T-helper 1 cell (primary cell): ENCODE results near the gene ITIH1.

Experiments used
- DNase-seq, 5 donors: peaks; one replicate each; pipeline ENCODE4 v3.0.0-alpha.2; 2012 to 2020

Gene ITIH1

DNA sequence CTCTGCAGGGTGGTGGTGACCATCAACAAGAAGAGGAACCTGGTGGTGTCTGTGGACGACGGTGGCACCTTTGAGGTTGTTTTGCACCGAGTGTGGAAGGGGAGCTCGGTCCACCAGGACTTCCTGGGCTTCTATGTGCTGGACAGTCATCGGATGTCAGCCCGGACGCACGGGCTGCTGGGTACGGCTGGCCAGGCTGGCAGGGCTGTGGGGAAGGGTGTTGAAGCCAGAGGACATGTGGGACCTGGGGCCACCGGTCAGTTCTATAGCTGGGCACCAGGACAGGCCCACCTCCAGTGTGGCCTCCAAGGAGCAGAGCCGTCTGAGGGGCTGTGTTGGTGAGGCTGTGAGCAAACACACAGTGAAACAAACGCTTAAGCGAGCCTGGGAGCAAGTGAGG, 13.3 kb downstream of the ITIH1 start:
- DNase-seq: no peak

DNA sequence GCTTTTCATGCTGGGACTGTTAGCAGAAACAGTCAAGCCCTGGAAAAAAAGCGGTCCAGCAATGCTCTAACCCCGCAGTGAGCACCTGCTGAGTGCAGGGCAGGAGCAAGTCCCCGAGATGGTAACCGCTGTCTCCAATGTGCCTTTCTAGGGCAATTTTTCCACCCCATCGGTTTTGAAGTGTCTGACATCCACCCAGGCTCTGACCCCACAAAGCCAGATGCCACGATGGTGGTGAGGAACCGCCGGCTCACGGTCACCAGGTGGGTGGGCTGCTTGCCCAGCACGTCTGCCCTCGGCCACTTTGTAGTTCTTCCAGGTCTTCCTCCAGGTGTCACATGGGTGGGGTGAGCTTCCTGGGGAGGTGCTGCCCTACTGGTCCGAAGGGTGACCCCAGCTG, 14.0 kb downstream of the ITIH1 start:
- DNase-seq: no peak

DNA sequence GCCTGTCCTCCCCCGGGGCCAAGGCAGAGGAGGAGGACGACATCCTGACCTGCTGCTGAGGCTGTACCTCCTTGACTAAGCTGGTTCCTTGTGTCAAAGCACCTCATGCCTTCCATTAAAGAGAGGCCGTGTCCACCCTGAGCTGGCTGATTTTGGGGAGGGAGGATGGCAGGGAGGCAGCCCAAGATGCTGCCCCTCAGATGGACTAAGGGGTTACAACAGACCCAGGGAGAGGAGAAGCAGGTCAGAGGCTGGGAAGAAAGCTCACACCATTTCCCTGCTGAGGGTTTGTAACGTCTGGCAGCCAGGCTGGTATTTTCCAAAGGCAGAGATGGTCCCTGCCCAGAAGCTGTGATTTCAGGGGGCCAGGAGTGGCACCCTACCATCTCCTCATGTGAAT, 14.5 kb downstream of the ITIH1 start:
- DNase-seq: no peak

DNA sequence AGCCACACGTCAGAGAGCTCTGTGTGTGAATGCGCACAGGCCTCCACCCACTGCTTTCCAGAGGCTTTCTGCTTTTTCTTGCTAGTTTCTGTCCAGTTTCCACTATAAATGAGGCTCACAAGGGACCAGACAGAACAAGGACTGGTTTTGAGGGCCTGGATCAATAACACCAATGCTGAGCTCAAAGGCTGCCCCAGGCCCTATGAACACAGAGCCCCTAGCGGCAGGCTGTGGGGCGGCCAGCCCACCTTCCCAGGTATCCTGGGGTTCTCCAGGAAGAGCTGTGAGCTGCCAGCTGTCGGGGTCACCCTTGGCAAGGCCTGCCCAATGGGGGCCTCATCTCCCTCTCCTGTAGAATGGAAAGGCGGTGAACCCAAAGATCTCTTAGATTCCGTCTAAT, 15.0 kb downstream of the ITIH1 start:
- DNase-seq: no peak

DNA sequence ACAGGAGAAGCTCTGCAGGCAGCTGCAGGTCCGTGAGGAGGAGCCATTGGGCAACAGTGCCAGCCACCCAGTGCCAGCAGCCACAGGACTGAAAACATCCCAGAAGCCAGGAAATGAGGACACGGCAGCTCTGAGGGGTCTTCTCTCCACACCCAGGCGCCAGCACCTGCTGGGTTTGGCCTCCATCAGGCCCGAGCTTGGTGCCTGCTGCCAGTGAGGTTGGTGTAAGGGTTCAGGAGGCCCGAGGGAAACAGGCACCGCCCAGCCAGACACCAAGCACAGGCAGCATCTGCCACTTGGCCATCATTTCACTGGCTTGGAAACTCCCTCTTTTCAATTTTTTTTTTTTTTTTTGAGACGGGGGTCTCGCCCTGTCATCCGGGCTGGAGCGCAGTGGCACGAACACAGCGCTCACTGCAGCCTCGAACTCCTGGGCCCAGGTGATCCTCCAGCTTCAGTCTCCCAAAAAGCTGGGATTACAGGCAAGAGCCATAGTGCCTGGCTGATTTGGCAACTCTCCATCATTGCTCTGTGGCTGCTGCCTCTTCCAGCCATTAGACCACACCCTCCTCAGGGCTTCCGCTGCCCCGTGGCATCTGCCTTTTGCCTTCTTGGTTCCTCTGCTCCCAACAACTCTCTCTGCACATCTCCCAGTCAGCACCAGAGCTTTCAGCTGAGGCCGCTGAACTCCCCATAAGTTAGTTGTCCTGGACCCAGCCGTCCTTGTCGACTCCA, 15.7 kb downstream of the ITIH1 start:
- no peak for DNase-seq

DNA sequence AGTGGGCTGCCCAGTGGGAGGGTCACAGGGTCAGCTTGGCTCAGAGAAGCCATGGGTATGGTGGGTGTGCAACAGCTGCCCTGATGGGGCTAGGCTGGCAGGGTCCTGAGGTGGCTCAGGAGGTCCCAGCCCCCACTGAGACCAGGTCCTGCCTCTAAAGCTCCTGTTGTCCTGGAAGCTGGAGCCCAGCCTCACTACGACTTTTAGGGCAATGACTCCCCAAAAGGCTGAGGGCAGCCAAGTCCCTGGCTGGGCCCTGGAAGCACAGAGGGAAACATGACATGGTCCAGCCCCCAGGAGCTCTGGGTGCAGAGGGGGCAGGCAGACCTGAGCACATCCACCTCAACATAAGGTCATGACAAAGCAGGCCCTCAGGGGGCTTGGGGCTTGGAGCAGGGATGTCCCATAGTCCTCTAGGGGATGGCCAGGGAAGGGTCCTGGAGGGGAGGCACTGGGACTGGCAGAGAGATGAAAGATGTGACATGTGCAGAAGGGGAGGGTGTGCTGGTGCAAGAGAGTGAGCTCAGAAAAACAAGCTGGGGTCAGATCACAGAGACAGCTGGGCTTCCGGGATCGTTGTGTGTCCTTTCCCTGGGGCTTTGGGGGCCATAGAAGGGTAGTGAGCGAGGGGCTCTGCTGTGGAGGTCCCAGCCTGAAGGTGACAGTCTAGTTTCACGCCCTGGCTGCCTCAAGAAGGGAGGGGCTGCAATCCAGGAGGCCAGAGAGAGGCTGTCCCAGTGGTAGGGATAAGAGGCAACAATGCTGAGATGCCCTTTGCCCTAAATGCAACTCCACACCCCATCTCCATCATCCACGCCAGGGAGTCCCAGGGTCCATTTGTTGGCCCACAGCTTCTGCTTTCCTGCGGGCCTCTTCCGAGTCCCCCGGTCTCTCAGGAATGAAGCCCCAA, 16.6 kb downstream of the ITIH1 start:
- no peak for DNase-seq

DNA sequence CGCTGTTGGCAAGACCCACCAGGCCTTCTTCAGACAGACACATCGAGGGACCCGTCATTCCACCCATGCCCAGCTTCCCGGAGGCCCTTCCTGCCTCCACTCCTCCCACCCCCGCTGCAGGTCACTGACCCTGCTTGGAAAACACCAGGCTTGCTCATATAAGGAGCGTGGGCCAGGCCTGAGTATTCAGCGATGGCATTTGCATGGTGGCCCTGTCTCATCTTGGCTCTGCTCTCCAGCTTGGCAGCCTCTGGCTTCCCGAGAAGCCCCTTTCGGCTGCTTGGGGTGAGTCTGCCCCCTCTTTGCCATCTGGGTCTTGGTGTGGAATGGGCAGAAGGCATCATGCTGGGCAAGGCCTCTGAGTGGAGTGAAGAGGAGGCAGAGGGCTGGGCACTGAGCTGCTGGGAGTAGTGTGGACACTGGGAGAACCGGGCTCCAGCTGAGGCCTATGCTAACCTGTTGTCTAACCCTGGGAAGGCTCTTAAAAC, 17.3 kb downstream of the ITIH1 start, which contains the start of gene ITIH3:
Gene ITIH3, plus strand, starts transcription at position 185 of the 488 bp plus-strand sequence. Its CDS starts 8 bp downstream, at position 193.
- DNase-seq: no peak

DNA sequence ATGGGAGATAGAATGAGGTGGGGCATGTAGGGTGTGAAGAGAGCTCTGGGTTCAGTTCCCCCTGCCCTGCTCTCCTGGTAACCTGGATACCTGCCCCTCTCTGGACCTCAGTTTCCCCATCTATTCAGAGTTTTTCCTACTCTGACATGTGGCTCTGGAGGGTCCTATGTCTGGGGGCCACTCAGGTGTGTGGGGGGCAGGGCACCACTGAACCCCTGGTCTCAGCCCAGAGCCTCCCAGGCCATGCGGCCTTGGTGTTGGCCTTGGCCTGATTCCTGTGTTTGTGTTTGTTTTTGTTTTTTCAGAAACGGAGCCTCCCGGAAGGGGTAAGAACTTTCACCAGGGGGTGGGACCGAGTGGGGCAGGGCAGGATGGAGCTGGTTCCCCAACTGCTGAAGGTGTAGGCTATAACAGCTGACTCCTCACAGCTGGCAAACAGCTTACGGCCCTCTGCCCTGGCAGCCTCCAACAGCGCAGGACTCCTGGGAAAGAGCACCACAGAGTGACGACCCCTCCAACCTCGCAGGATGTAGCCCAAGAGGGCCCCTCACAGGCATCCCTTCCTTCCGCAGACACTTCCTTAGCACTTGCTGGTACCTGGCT, 18.0 kb downstream of the ITIH1 start:
- no peak for DNase-seq

DNA sequence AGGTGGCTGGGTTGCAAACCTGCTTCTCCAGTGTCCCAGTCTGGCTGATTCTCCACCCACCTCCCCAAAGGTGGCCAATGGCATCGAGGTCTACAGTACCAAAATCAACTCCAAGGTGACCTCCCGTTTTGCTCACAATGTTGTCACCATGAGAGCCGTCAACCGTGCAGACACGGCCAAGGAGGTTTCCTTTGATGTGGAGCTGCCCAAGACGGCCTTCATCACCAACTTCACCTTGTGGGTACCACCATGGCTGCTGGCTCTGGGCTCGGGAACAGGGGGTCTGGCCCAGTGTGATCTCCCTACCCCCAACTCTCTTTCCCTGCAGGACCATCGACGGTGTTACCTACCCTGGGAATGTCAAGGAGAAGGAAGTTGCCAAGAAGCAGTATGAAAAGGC, 19.0 kb downstream of the ITIH1 start:
- no peak for DNase-seq

DNA sequence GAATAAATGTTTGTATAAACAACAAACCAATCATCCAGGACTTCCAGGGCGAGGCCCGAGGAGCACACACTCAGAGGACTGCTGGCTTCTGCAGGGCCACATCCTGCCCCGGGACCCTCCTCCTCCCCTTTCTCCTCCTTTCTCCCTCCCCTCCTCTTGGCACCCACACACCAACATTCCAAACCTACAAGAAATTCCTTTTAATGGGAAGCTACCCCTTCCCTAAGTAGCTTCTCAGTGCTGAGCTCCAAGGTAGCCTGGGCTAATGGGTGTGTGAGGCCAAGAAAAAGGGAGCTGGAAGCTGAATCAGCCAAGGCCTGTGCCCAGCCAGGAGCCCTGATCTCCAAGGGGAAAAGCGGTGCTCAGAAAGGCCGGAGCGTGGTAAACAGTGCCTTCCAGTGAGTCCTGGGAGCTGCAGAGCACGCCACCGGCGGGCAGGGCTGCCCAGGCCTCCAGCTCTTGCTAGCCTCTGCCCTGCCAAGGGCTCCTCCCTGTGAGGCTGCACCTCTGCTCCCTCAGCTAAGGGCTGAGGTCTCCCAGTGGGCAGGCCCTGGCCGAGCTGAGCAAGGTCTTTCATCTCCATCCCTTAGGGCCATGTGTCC, 21.1 kb downstream of the ITIH1 start:
- DNase-seq: no peak

DNA sequence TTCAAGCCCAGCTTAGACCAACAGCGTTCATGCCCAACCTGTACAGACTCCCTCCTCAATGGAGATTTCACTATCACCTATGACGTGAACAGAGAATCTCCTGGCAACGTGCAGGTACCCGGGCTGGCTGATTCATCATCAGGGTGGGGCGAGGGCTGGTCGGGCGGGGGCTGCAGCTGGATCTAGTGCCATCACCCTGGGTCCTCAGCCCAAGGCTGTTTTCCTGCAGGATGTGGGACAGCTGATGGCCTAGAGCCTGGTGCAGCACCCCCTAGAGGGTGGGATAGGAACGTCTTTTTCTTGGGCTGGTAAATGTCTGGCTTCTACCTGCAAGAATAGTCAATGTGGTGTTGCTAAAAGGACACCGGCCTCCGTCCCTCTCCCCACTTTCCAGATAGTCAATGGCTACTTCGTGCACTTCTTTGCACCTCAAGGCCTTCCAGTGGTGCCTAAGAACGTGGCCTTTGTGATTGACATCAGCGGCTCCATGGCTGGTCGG, 21.6 kb downstream of the ITIH1 start:
- no peak for DNase-seq

DNA sequence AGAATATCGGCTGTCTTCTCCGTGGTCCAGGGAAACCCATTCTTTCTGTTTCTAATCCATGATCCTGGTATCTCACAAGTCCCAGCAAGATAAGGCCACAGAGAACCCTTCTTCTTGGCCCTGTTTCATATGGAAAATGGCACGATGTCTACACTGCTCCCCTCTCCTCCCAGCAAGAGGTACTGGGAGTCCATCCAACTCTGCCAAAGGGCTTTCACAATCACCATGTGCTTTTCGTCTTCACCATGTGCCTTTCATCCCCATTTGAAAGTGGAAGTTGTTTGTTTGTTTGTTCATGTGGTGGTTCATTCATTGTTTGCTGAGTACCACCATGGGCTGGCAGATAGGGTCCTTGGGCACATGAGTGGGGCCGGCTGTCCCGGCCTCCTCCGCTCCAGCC, 22.7 kb downstream of the ITIH1 start:
- DNase-seq: no peak

DNA sequence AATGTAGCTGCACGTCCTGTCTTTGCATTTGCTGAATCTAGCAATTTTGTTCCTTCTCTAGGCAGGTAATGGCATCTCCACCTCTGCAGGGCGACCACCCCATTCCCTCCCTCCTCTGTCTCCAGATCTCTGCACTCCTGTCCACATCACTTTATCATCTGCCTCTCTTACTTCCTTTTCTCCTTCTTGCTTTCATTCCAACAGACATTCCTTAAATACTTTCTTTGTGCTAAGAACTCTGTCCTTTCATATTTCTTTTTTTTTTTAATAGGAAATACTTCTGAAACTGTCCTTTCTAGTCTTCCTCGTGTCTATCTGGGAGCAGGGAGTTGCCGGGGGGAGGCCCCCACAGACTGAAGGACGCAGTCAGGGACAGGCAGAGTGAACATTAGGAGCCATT, 24.4 kb downstream of the ITIH1 start:
- DNase-seq: no peak

DNA sequence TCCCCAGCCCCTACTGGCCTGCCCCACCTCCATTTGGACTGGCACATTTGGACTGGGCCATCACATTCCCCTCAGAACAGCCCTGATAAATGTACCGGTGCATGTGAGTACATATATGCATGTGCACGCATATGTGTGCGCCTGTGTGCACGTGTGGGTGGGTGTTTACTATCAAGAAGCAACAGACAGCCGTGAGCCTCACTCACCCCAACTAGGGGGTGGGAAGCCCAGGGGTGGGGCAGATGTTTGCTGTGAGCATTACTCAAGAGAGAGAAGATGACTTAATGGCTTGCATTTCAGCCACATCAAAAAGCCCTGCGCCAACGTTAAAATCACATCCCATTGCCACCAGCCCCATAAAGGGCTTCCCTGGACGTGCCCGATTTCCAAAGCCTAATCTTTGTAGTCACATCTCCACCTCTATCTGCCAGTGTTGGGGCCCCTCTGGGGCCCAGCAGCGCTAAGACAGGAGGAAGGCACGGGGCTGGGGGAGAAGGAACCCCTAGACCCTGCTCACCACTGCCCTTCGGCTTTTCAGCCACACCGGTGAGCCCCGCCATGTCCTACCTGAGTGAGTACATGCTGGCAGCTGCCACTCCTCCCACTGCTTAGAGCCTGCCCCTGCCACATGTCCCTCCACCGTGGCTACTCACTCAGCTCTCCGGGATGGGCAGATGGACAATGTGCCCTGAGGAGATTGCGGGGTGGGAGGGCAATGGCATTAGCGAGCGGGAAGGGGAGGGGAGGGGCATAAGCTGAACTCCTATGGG, 28.1 kb downstream of the ITIH1 start:
- no peak for DNase-seq

DNA sequence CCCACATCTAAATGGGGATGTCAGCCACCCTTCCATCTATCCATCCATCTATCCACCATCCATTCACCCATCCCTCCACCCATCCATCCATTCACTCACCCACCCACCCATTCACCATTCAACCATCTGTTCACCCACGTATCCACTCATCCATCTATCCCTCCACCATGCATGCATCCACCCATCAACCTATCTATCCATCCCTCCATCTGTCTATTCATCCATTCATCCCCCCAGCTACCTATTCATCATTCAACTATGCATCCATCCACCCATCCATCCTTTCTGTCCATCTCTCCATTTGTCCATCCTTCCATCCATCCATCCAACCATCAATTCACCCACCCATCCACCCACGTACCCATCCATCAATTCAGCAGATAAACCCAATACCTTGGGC, 31.8 kb downstream of the ITIH1 start:
- DNase-seq: no peak

DNA sequence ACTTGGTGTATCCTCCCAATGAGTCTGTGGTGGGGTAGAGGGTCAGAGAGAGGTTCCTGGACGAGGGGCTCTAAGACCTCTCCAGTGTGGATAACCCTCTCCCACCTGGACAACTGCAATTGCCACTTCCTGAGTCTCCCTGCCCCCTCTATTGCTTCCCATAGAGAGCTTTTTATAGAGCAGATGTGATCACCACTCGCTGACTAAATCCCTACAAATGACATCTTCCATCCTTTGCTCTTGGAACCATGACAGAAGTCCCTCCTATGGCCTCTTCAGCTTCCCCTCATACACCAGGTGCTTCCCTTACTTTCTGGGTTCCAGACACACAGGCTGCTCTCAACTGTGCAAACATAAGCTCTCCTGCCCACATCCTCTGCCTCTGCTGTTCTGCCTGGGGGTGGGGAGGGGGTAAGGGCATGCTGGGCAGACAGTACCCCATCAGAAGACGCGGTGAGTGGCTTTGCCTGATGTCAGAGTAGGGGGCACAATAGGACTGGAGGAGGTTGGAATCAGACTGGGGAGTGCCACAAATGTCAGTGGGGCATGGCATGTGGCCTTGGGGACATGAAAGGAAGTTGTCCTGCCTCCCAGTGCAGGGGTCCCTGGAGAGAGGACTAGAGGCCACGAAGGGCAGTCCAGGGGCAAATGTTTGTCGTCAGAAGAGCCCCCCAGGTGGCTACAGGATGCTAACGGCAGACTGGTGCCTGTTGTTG, 32.4 kb downstream of the ITIH1 start:
- no peak for DNase-seq

DNA sequence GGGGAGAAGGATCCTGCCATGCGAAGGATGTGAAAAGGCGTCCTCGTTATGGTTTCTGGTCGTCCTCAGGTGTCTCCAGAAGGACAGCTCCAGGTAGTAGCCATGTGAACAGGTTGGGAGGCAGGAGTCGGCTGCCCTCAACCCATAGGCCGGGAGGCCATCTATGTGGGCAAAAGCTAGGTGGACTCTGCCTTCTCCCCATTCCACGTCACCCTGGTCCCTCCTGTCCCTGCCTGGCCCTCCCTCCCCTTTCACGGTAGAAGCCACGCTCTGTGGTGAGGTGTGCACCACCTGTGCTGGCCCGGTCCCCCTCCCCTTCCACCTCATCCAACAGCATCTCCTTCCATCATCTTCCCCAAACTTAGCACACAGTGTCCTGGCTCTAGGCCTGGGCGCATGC, 33.5 kb downstream of the ITIH1 start:
- no peak for DNase-seq

DNA sequence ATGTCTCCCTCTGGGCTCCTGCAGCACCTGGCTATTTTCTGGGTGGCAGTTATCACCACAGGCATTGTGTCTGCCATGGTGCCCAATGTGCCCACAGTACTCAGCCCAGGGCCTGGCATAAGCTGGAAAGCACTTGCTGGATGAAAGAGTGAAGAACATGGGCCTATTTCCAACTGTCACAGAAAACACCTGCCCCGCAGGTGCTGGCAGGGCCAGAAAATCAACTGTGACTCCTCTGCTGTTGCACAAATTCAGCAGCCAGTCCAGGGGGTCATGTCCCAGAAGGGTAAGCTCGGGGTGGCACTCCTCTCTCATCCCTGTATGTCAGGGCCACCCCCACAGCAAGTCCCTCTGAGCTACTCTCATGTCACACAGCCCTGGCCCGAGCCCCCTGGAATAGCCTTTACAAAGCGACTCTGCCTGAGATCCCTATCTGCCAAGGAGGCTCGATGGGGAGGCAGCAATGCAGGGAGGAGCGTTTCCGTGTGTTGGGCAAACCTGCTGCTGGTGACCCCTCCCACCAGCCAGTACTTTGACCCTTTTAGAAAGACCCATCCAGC, 34.1 kb downstream of the ITIH1 start:
- DNase-seq: no peak

DNA sequence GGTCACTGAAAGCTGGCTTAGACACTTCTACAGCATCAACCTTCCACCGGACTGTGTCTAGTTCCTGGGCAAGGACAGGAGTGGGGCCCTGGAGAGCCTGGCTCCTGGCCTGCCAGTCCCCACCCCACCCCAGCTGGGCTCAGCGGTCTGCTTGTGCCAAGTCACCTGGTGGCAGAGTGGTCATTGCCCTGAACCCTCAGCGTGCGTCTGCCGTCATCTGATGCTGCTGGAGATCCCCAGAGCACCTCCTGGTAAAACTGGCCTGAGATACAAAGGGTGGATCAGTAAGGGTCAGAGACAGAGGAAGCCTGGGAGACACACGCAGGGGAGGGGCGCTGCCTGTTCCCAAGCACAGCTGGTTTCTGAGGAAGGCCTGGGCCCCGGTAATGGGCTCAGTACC, 36.4 kb downstream of the ITIH1 start:
- no peak for DNase-seq

DNA sequence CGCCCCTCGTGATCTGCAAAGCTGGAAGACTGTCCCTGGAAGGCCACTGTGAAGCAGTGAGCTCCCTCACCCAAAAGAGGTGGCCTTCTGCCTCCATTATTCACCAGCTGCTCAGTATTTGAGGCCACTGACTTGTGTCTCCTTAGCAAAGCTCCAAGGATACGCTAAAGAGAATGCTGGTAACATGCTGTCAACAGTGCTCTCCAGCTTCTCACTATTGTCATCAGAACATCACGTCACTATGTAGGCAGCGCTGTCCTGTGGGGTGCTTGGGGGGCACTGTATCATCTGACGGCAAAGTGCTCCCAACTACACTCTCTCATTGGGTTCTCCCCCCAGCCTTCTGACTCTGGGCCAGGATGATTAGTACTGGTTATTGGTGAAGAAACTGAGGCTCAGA, 38.8 kb downstream of the ITIH1 start:
- no peak for DNase-seq

DNA sequence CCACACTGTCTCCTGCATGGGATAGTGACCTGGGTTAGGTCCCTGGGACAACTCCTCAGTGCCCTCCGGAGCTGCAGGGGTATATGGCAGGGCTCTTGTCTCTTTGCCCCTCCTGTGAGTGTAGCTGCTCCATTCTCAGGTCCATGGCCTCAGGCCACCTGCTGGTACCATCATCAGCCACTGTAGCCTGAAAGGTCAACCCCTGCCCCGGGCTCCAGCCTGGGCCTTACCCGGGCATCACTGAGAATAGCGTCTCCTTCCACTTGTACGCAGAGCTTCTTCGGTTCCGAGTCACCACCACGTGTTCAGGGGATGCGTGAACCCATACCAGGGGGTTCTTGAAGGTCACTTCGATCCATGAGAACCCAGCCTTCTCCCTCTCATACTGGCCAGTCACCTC, 39.3 kb downstream of the ITIH1 start:
- DNase-seq: no peak
